ENCODE results near the gene SMNDC1.

GRCh38 chr10:110300486-110300986 lies 4.2 kb downstream of the SMNDC1 start:
- TF ChIP-seq, protein P1, sequence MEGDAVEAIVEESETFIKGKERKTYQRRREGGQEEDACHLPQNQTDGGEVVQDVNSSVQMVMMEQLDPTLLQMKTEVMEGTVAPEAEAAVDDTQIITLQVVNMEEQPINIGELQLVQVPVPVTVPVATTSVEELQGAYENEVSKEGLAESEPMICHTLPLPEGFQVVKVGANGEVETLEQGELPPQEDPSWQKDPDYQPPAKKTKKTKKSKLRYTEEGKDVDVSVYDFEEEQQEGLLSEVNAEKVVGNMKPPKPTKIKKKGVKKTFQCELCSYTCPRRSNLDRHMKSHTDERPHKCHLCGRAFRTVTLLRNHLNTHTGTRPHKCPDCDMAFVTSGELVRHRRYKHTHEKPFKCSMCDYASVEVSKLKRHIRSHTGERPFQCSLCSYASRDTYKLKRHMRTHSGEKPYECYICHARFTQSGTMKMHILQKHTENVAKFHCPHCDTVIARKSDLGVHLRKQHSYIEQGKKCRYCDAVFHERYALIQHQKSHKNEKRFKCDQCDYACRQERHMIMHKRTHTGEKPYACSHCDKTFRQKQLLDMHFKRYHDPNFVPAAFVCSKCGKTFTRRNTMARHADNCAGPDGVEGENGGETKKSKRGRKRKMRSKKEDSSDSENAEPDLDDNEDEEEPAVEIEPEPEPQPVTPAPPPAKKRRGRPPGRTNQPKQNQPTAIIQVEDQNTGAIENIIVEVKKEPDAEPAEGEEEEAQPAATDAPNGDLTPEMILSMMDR (IDR thresholded peaks at IDR 0.05), result no peak
- TF ChIP-seq POLR2A (IDR thresholded peaks at IDR 0.05), result no peak
